GM18519 (cell line): ENCODE results near the gene RAPGEF4.

ENCODE experiments used
- ATAC-seq: cut with Tn5 transposase; IDR thresholded peaks from one replicate; pipeline ENCODE4 v1.9.1; 2021; ENCODE audit warnings: mild to moderate bottlenecking, moderate library complexity; ENCODE audit not compliant: unreplicated experiment, low FRiP score

The RAPGEF4 gene

GRCh38 chr2:172821370-172822338, 86.0 kb downstream of the RAPGEF4 start:
- ATAC-seq = no peak

GRCh38 chr2:172822585-172822984, 86.9 kb downstream of the RAPGEF4 start:
- ATAC-seq = no peak

- ATAC-seq = no peak
These were observed 87.7 kb downstream of the RAPGEF4 start for GRCh38 chr2:172823261-172823850.

- no peak for ATAC-seq
These were observed 90.9 kb downstream of the RAPGEF4 start for GRCh38 chr2:172826522-172826921.

- no peak for ATAC-seq
These were observed 93.6 kb downstream of the RAPGEF4 start for GRCh38 chr2:172829229-172829628.

GRCh38 chr2:172830482-172830881, 94.8 kb downstream of the RAPGEF4 start:
- no peak for ATAC-seq

GRCh38 chr2:172833898-172834297, 98.3 kb downstream of the RAPGEF4 start:
- no peak for ATAC-seq

GRCh38 chr2:172834881-172835280, 99.2 kb downstream of the RAPGEF4 start:
- ATAC-seq = no peak

- ATAC-seq = no peak
These were observed 100.7 kb downstream of the RAPGEF4 start for GRCh38 chr2:172836347-172836821.

GRCh38 chr2:172836827-172837226, 101.2 kb downstream of the RAPGEF4 start:
- ATAC-seq = no peak

- ATAC-seq = no peak
These were observed 103.8 kb downstream of the RAPGEF4 start for GRCh38 chr2:172839446-172839845.

GRCh38 chr2:172842511-172843265, 107.0 kb downstream of the RAPGEF4 start:
- ATAC-seq = no peak

- ATAC-seq = no peak
These were observed 107.6 kb downstream of the RAPGEF4 start for GRCh38 chr2:172843266-172843582.

- no peak for ATAC-seq
These were observed 108.5 kb downstream of the RAPGEF4 start for GRCh38 chr2:172843902-172844715.

GRCh38 chr2:172845028-172845630, 109.5 kb downstream of the RAPGEF4 start:
- ATAC-seq = no peak

GRCh38 chr2:172846551-172846950, 110.9 kb downstream of the RAPGEF4 start:
- ATAC-seq = no peak

- ATAC-seq = no peak
These were observed 111.5 kb downstream of the RAPGEF4 start for GRCh38 chr2:172847188-172847587.

GRCh38 chr2:172848519-172848918, 112.9 kb downstream of the RAPGEF4 start:
- ATAC-seq = no peak

GRCh38 chr2:172849519-172850217, 114.0 kb downstream of the RAPGEF4 start:
- ATAC-seq = no peak
